ENCODE measurements around the gene PAPOLG. TPM values are rescaled to one million over a fixed set of nuclear protein-coding genes. Genes with fewer than 3 reads are reported as not detected.

PAPOLG gene
- total RNA-seq, 1 donor from 2014 or later, result 20.9 TPM

- Mint-ChIP-seq H3K4me1 (ENCODE audit: unreplicated experiment) (no peaks in the 10 kb centered on the region), H3K27me3 (no peaks in the 10 kb centered on the region), H3K9me3 (no peaks in the 10 kb centered on the region), H3K4me3 (no peak overlapping the region), H3K36me3 (peaks cover 38% of the 10 kb centered on the region), H3K27ac (no peak overlapping the region)
- no peak for DNase-seq (ENCODE audit: extremely low spot score, unreplicated experiment)
- peak; percentile 77 for TF ChIP-seq CTCF (conservative IDR thresholded peaks at IDR 0.05)
These were observed 38.3 kb downstream of the PAPOLG start for GRCh38 chr2:60794271-60794863.

- Mint-ChIP-seq H3K27me3 (no peaks in the 10 kb centered on the region), H3K4me1 (ENCODE audit: unreplicated experiment) (no peaks in the 10 kb centered on the region), H3K9me3 (no peaks in the 10 kb centered on the region), H3K4me3 (no peak overlapping the region), H3K27ac (no peak overlapping the region), H3K36me3 (peaks cover 31% of the 10 kb centered on the region)
- DNase-seq (ENCODE audit: extremely low spot score, unreplicated experiment), result no peak
- TF ChIP-seq CTCF (conservative IDR thresholded peaks at IDR 0.05), result no peak
These were observed 40.8 kb downstream of the PAPOLG start for GRCh38 chr2:60796573-60797509.

- H3K36me3 Mint-ChIP-seq, result peaks cover 4% of the 10 kb centered on the region
- H3K4me3 Mint-ChIP-seq, result no peak overlapping the region
- H3K4me1 Mint-ChIP-seq (ENCODE audit: unreplicated experiment), result peaks cover 14% of the 10 kb centered on the region
- H3K9me3 Mint-ChIP-seq, result peaks cover 6% of the 10 kb centered on the region
- H3K27me3 Mint-ChIP-seq, result no peaks in the 10 kb centered on the region
- peak; percentile 52 for DNase-seq (ENCODE audit: extremely low spot score, unreplicated experiment)
- no peak overlapping the region for H3K27ac Mint-ChIP-seq
- no peak for TF ChIP-seq CTCF (conservative IDR thresholded peaks at IDR 0.05)
These were observed 48.4 kb downstream of the PAPOLG start for GRCh38 chr2:60804473-60804872.

GRCh38 chr2:60806595-60806987 is 50.5 kb downstream of the PAPOLG start:
- peaks cover 14% of the 10 kb centered on the region for H3K4me1 Mint-ChIP-seq (ENCODE audit: unreplicated experiment)
- H3K27ac Mint-ChIP-seq, result peak overlapping the region; percentile 67
- DNase-seq (ENCODE audit: extremely low spot score, unreplicated experiment), result no peak
- peaks cover 3% of the 10 kb centered on the region for H3K36me3 Mint-ChIP-seq
- no peaks in the 10 kb centered on the region for H3K27me3 Mint-ChIP-seq
- TF ChIP-seq CTCF (conservative IDR thresholded peaks at IDR 0.05), result no peak
- no peak overlapping the region for H3K4me3 Mint-ChIP-seq
- H3K9me3 Mint-ChIP-seq, result peaks cover 6% of the 10 kb centered on the region

- Mint-ChIP-seq H3K4me3 (peak overlapping the region; percentile 16), H3K27me3 (no peaks in the 10 kb centered on the region), H3K27ac (peak overlapping the region; percentile 67), H3K4me1 (ENCODE audit: unreplicated experiment) (peaks cover 14% of the 10 kb centered on the region), H3K9me3 (peaks cover 6% of the 10 kb centered on the region), H3K36me3 (no peaks in the 10 kb centered on the region)
- TF ChIP-seq CTCF (conservative IDR thresholded peaks at IDR 0.05), result no peak
- DNase-seq (ENCODE audit: extremely low spot score, unreplicated experiment), result peak; percentile 43
These were observed 51.1 kb downstream of the PAPOLG start for GRCh38 chr2:60806988-60807681.

Measured in type B pancreatic cell (in vitro differentiated cells).